CD4-positive, CD25-positive, alpha-beta regulatory T cell (primary cell): ENCODE results near the gene SRRM5. TPM values are rescaled to one million over a fixed set of nuclear protein-coding genes. Genes with fewer than 3 reads are reported as not detected.
A peak's percentile ranks its signal among the peaks of the same experiment; 100 is the strongest.

Experiments used
- ATAC-seq, 2 donors: fragments of 150-1000 bp; cut with Tn5 transposase; one replicate each; pipeline ENCODE4 v1.10.0; 2021; ENCODE audit warnings: low read depth in 2 of 2, moderate number of reproducible peaks in 2 of 2, moderate library complexity in 1 of 2
- DNase-seq, 3 donors: peaks; one replicate each; pipeline versions ENCODE4 v3.0.0 to v3.0.0-alpha.2; 2012 to 2022; ENCODE audit warnings: mixed read lengths in 1 of 3
- H3K27ac ChIP-seq: one replicate; pipeline ENCODE4 v1.7.0; 2013; ENCODE audit warnings: mild to moderate bottlenecking, low read length; ENCODE audit not compliant: insufficient read depth, poor library complexity, severe bottlenecking
- H3K27me3 ChIP-seq: one replicate; pipeline ENCODE4 v1.7.0; 2013; ENCODE audit warnings: low read length; ENCODE audit not compliant: control insufficient read depth, insufficient read depth
- H3K36me3 ChIP-seq: one replicate; pipeline ENCODE4 v1.7.0; 2013; ENCODE audit warnings: mild to moderate bottlenecking, low read length, moderate library complexity; ENCODE audit not compliant: control insufficient read depth, insufficient read depth
- H3K4me1 ChIP-seq: 2 replicates; pipeline ENCODE4 v1.7.0; 2013; ENCODE audit warnings: mild to moderate bottlenecking, low read length; ENCODE audit not compliant: insufficient read depth, control insufficient read depth, poor library complexity, severe bottlenecking
- H3K4me3 ChIP-seq: one replicate; pipeline ENCODE4 v1.7.0; 2013; ENCODE audit warnings: low read depth, mild to moderate bottlenecking, low read length, moderate library complexity
- H3K9me3 ChIP-seq, 2 experiments: 1 replicate in 1 of 2; 2 replicates in 1 of 2; pipeline ENCODE4 v1.7.0; 2013; ENCODE audit warnings: low read length in 2 of 2, mild to moderate bottlenecking in 1 of 2, moderate library complexity in 1 of 2; ENCODE audit not compliant: control insufficient read depth in 2 of 2
- H3K27ac Mint-ChIP-seq, 3 donors: one replicate each; pipeline ENCODE4 v1.8.0; 2020 to 2022; ENCODE audit warnings: mild to moderate bottlenecking in 3 of 3, mixed read lengths in 3 of 3, moderate library complexity in 2 of 3
- H3K27me3 Mint-ChIP-seq: one replicate; pipeline ENCODE4 v1.8.0; 2022; ENCODE audit warnings: mild to moderate bottlenecking, mixed read lengths
- H3K36me3 Mint-ChIP-seq: one replicate; pipeline ENCODE4 v1.8.0; 2020; ENCODE audit warnings: mixed read lengths
- H3K4me1 Mint-ChIP-seq, 4 donors: one replicate each; pipeline ENCODE4 v1.8.0; 2020 to 2022; ENCODE audit warnings: mixed read lengths in 4 of 4, mild to moderate bottlenecking in 1 of 4
- H3K4me3 Mint-ChIP-seq, 4 donors: one replicate each; pipeline ENCODE4 v1.8.0; 2020 to 2022; ENCODE audit warnings: mild to moderate bottlenecking in 4 of 4, mixed read lengths in 4 of 4, moderate library complexity in 3 of 4
- H3K9me3 Mint-ChIP-seq, 7 donors: one replicate each; pipeline ENCODE4 v1.8.0; 2020 to 2022; ENCODE audit warnings: mixed read lengths in 7 of 7, mild to moderate bottlenecking in 3 of 7, moderate library complexity in 2 of 7
- polyA plus RNA-seq, 4 donors: library from polyadenylated mRNA; unstranded; fragments of 300-500 nt; fragmentation: Illumina TruSeq; gene quantifications; one replicate each; pipeline ENCODE4 v1.2.3, GENCODE V29; 2021
- total RNA-seq: library from RNA; stranded (reverse); gene quantifications from one replicate; pipeline ENCODE4 v1.2.3, GENCODE V29; 2022

SRRM5 gene
- total and polyA plus RNA-seq, 5 donors from 2014 or later = 0.42 to 1.1 (median 0.64) TPM

GRCh38 chr19:43570174-43570791, 41.6 kb upstream of the SRRM5 start:
- DNase-seq (no peak), ATAC-seq (no peak)
- H3K4me3 ChIP-seq = no peak overlapping the region
- peaks cover 15% of the 10 kb centered on the region for H3K4me1 ChIP-seq
- H3K36me3 ChIP-seq = peaks cover 4% of the 10 kb centered on the region
- Mint-ChIP-seq H3K27ac (peak overlapping the region; percentile 81 to 90 (median 87)), H3K27me3 (peaks cover 2% of the 10 kb centered on the region), H3K36me3 (peaks cover 21% of the 10 kb centered on the region), H3K4me1 (peaks cover 13 to 44% (median 28%) of the 10 kb centered on the region in 4 donors), H3K9me3 (peaks cover 0 to 2% (median 0%) of the 10 kb centered on the region in 7 donors), H3K4me3 (peak overlapping the region in 1 of 4 donors; percentile 56)
- H3K27me3 ChIP-seq = no peaks in the 10 kb centered on the region
- no peaks in the 10 kb centered on the region for H3K9me3 ChIP-seq
- H3K27ac ChIP-seq = no peak overlapping the region

- H3K27me3 ChIP-seq = no peaks in the 10 kb centered on the region
- H3K4me3 ChIP-seq = no peak overlapping the region
- no peak overlapping the region for H3K27ac ChIP-seq
- H3K4me3 Mint-ChIP-seq = peak overlapping the region in 2 of 4 donors; percentile 43 to 69
- peaks cover 4% of the 10 kb centered on the region for H3K36me3 ChIP-seq
- ATAC-seq (no peak), DNase-seq (no peak)
- H3K4me1 Mint-ChIP-seq = peaks cover 13 to 52% (median 27%) of the 10 kb centered on the region in 4 donors
- peaks cover 20% of the 10 kb centered on the region for H3K4me1 ChIP-seq
- H3K27ac Mint-ChIP-seq = peak overlapping the region in 2 of 3 donors; percentile 80 to 87
- H3K9me3 ChIP-seq = no peaks in the 10 kb centered on the region
- H3K27me3 Mint-ChIP-seq = peaks cover 8% of the 10 kb centered on the region
- no peaks in the 10 kb centered on the region for H3K9me3 Mint-ChIP-seq
- H3K36me3 Mint-ChIP-seq = peaks cover 18% of the 10 kb centered on the region
Observed at GRCh38 chr19:43572171-43572588, 39.7 kb upstream of the SRRM5 start.

- H3K9me3 ChIP-seq = no peaks in the 10 kb centered on the region
- H3K4me1 Mint-ChIP-seq = peaks cover 13 to 53% (median 27%) of the 10 kb centered on the region in 4 donors
- peaks cover 4% of the 10 kb centered on the region for H3K36me3 ChIP-seq
- ATAC-seq (no peak), DNase-seq (no peak)
- peaks cover 20% of the 10 kb centered on the region for H3K4me1 ChIP-seq
- H3K27ac Mint-ChIP-seq = peak overlapping the region; percentile 43 to 99 (median 98)
- H3K27me3 Mint-ChIP-seq = peaks cover 10% of the 10 kb centered on the region
- H3K27me3 ChIP-seq = no peaks in the 10 kb centered on the region
- H3K27ac ChIP-seq = peak overlapping the region; percentile 81
- H3K36me3 Mint-ChIP-seq = peaks cover 18% of the 10 kb centered on the region
- H3K4me3 ChIP-seq = peak overlapping the region; percentile 95
- no peaks in the 10 kb centered on the region for H3K9me3 Mint-ChIP-seq
- H3K4me3 Mint-ChIP-seq = peak overlapping the region; percentile 95 to 100 (median 97)
Observed at GRCh38 chr19:43574424-43575155, 37.3 kb upstream of the SRRM5 start.

GRCh38 chr19:43575156-43575950, 36.5 kb upstream of the SRRM5 start, which contains the start of the genes PINLYP and XRCC1:
Gene PINLYP, plus strand, starts transcription at chr19:43575801. Its CDS starts 1,391 bp downstream, at chr19:43577192.
Gene XRCC1, minus strand, starts transcription at chr19:43575527. Its CDS starts 69 bp downstream, at chr19:43575458.
- Mint-ChIP-seq H3K4me3 (peak within 1 kb of the TSS; percentile 95 to 100 (median 97)), H3K27me3 (peaks cover 10% of the 10 kb centered on the region), H3K27ac (peak within 1 kb of the TSS; percentile 76 to 99 (median 98)), H3K9me3 (no peaks in the 10 kb centered on the region), H3K4me1 (peaks cover 7 to 53% (median 28%) of the 10 kb centered on the region in 4 donors), H3K36me3 (peaks cover 18% of the 10 kb centered on the region)
- peaks cover 4% of the 10 kb centered on the region for H3K36me3 ChIP-seq
- H3K4me3 ChIP-seq = peak within 1 kb of the TSS; percentile 95
- H3K27ac ChIP-seq = peak within 1 kb of the TSS; percentile 81
- no peaks in the 10 kb centered on the region for H3K9me3 ChIP-seq
- peaks cover 20% of the 10 kb centered on the region for H3K4me1 ChIP-seq
- ATAC-seq = peak; percentile 98
- DNase-seq = peak; percentile 95 to 98 (median 97)
- no peaks in the 10 kb centered on the region for H3K27me3 ChIP-seq

GRCh38 chr19:43575955-43576878, 35.7 kb upstream of the SRRM5 start:
- Mint-ChIP-seq H3K27me3 (peaks cover 10% of the 10 kb centered on the region), H3K4me1 (peaks cover 6 to 46% (median 22%) of the 10 kb centered on the region in 4 donors), H3K4me3 (peak overlapping the region; percentile 44 to 97 (median 76)), H3K27ac (peak overlapping the region; percentile 48 to 99 (median 98)), H3K9me3 (no peaks in the 10 kb centered on the region), H3K36me3 (peaks cover 10% of the 10 kb centered on the region)
- Histone ChIP-seq H3K4me3 (peak overlapping the region; percentile 53), H3K4me1 (peaks cover 20% of the 10 kb centered on the region), H3K36me3 (peaks cover 4% of the 10 kb centered on the region), H3K27ac (peak overlapping the region; percentile 76), H3K27me3 (no peaks in the 10 kb centered on the region), H3K9me3 (no peaks in the 10 kb centered on the region)
- no peak for DNase-seq
- ATAC-seq = no peak

- H3K4me3 Mint-ChIP-seq = peak overlapping the region in 2 of 4 donors; percentile 19 to 76
- no peaks in the 10 kb centered on the region for H3K36me3 Mint-ChIP-seq
- ATAC-seq (no peak), DNase-seq (no peak)
- Histone ChIP-seq H3K4me1 (peaks cover 18% of the 10 kb centered on the region), H3K36me3 (no peaks in the 10 kb centered on the region), H3K9me3 (no peaks in the 10 kb centered on the region), H3K4me3 (no peak overlapping the region), H3K27ac (no peak overlapping the region), H3K27me3 (no peaks in the 10 kb centered on the region)
- H3K9me3 Mint-ChIP-seq = no peaks in the 10 kb centered on the region
- peaks cover 10% of the 10 kb centered on the region for H3K27me3 Mint-ChIP-seq
- H3K27ac Mint-ChIP-seq = peak overlapping the region in 1 of 3 donors; percentile 86
- peaks cover 0 to 29% (median 13%) of the 10 kb centered on the region in 4 donors for H3K4me1 Mint-ChIP-seq
Observed at GRCh38 chr19:43578787-43579186, 33.1 kb upstream of the SRRM5 start.
